HepG2 (cell line): ENCODE measurements around the gene EFCAB8. TPM values are rescaled to one million over a fixed set of nuclear protein-coding genes. Genes with fewer than 3 reads are reported as not detected.

Experiments
- ATAC-seq: fragments of 200-7000 bp; cut with Tn5 transposase; 3 replicates; pipeline ENCODE4 v1.9.1; 2020; ENCODE audit warnings: mild to moderate bottlenecking, moderate library complexity
- BruUV-seq: library from RNA; stranded (reverse); fragments of 400-500 nt; replicated peaks from 2 replicates; lab custom pipeline; 2021; lab: Mats Ljungman, UMichigan
- CTCF ChIA-PET: fragments of 300-600 bp; formaldehyde crosslinking; extraction: SDS; loops from one replicate; lab custom pipeline; 2021; ENCODE audit warnings: low total read pairs, inconsistent platforms, low intra/inter-chr PET ratio; lab: Yijun Ruan, JAX
- POLR2A ChIA-PET: fragments of 350-600 bp; sonication (Branson Sonifier 250); formaldehyde crosslinking; loops from one replicate; lab custom pipeline; 2020; ENCODE audit warnings: antibody characterized with exemption, inconsistent platforms; lab: Yijun Ruan, JAX
- DNase-seq: peaks from one replicate; pipeline ENCODE4 v3.0.0-alpha.2; 2015; ENCODE audit warnings: low spot score
- FAIRE-seq: peaks from 3 replicates; lab custom pipeline; 2011; peaks lifted over from hg19 to GRCh38; lab: Jason Lieb, UNC
- H2AFZ ChIP-seq: one replicate; pipeline ENCODE4 v1.6.1; 2011; ENCODE audit warnings: low read length, inconsistent platforms
- H3K27ac ChIP-seq: fragments of 300-600 bp; 3 replicates; pipeline ENCODE4 v1.8.0; 2011; ENCODE audit warnings: mixed run types, mild to moderate bottlenecking, mixed read lengths, low read length, inconsistent platforms; ENCODE audit not compliant: insufficient read depth; ENCODE audit errors: extremely low read length
- H3K27me3 ChIP-seq, 2 experiments: fragments of 200-600 bp in 1 of 2; 2 replicates in 1 of 2; 3 replicates in 1 of 2; pipeline versions ENCODE4 v1.6.0 to v1.8.0; 2011; ENCODE audit warnings: low read length in 2 of 2, mild to moderate bottlenecking in 2 of 2, moderate library complexity in 2 of 2, inconsistent platforms in 1 of 2; ENCODE audit not compliant: insufficient read depth in 2 of 2, control insufficient read depth in 1 of 2
- H3K36me3 ChIP-seq, 2 experiments: fragments of 200-600 bp in 1 of 2; replicated peaks in 1 of 2; 2 replicates in 1 of 2; 3 replicates in 1 of 2; pipeline versions ENCODE4 v1.5.1 to v1.8.0; 2011; ENCODE audit warnings: low read length in 2 of 2, inconsistent platforms in 1 of 2; ENCODE audit not compliant: insufficient read depth in 2 of 2, control insufficient read depth in 1 of 2
- H3K4me1 ChIP-seq: 2 replicates; pipeline ENCODE4 v1.5.1; 2012; ENCODE audit warnings: low read length, inconsistent platforms; ENCODE audit not compliant: insufficient read depth
- H3K4me2 ChIP-seq: 2 replicates; pipeline ENCODE4 v1.6.0; 2011; ENCODE audit warnings: low read depth, low read length, inconsistent platforms
- H3K4me3 ChIP-seq, 3 experiments: fragments of 200-600 bp in 1 of 3; sonication (generic), shearing (Covaris generic) in 1 of 3; replicated peaks in 1 of 3; 2 replicates each; pipeline ENCODE4 v1.5.1; 2011 to 2016; ENCODE audit warnings: low read length in 3 of 3, inconsistent platforms in 2 of 3, low read depth in 2 of 3, mild to moderate bottlenecking in 2 of 3, control low read depth in 1 of 3, mixed read lengths in 1 of 3; ENCODE audit not compliant: insufficient read depth in 1 of 3
- H3K79me2 ChIP-seq: one replicate; pipeline ENCODE4 v1.6.1; 2011; ENCODE audit warnings: low read length, inconsistent platforms; ENCODE audit not compliant: insufficient read depth
- H3K9ac ChIP-seq: 2 replicates; pipeline ENCODE4 v1.6.0; 2011; ENCODE audit warnings: mild to moderate bottlenecking, low read depth, low read length, inconsistent platforms; ENCODE audit not compliant: insufficient read depth
- H3K9me3 ChIP-seq: 2 replicates; pipeline ENCODE4 v1.5.1; 2012; ENCODE audit warnings: mild to moderate bottlenecking, low read length
- H4K20me1 ChIP-seq: 2 replicates; pipeline ENCODE4 v1.6.0; 2011; ENCODE audit warnings: inconsistent platforms, mild to moderate bottlenecking, low read length, moderate library complexity; ENCODE audit not compliant: insufficient read depth
- CSRNP2 ChIP-seq: sonication (generic); formaldehyde crosslinking; conservative IDR thresholded peaks from 2 replicates; pipeline ENCODE4 v1.8.0; 2022; ENCODE audit warnings: low read depth, missing genetic modification reagents
- HMG20B ChIP-seq: conservative IDR thresholded peaks from 2 replicates; pipeline ENCODE4 v1.6.1; 2016; ENCODE audit warnings: missing genetic modification reagents, missing compliant biosample characterization
- KDM4B ChIP-seq: sonication (generic); formaldehyde crosslinking; IDR thresholded peaks from 2 replicates; pipeline ENCODE4 v1.4.0; 2020; ENCODE audit warnings: missing genetic modification reagents
- XRCC5 ChIP-seq: fragments of 200-400 bp; formaldehyde crosslinking; optimal IDR thresholded peaks from 2 replicates; pipeline ENCODE3; 2017; ENCODE audit warnings: mild to moderate bottlenecking, low read length
- ZFYVE20 ChIP-seq: sonication (generic); formaldehyde crosslinking; IDR thresholded peaks from 2 replicates; pipeline ENCODE4 v1.8.0; 2023; ENCODE audit warnings: low read depth, mild to moderate bottlenecking, moderate library complexity, missing genetic modification reagents, borderline replicate concordance
- ZNF552 ChIP-seq: sonication (generic); formaldehyde crosslinking; IDR thresholded peaks from 2 replicates; pipeline ENCODE4 v1.9.0; 2022; ENCODE audit warnings: missing genetic modification reagents, mild to moderate bottlenecking, borderline replicate concordance
- ZNF687 ChIP-seq: sonication (generic); formaldehyde crosslinking; IDR thresholded peaks from 2 replicates; pipeline ENCODE4 v1.5.1; 2020; ENCODE audit warnings: mild to moderate bottlenecking, missing genetic modification reagents, moderate library complexity
- WGBS: methylation state at CpG from one replicate; pipeline ENCODE4 v1.1.6; 2017; ENCODE audit warnings: low lambda C conversion rate; 5-methylcytosine and 5-hydroxymethylcytosine counted together
- in situ Hi-C: cut with HindIII; loops from 2 replicates; pipeline ENCODE4 v1.10.0; 2017; ENCODE audit warnings: low pct_unique_long_range_greater_than_20kb; ENCODE audit not compliant: extremely low pct_ligation_motif_present
- intact Hi-C: fragments of 100-400 bp; cut with micrococcal nuclease; formaldehyde crosslinking; loops from one replicate; pipeline ENCODE4 v1.10.0; 2022; ENCODE audit not compliant: unreplicated experiment
- polyA plus RNA-seq, 8 experiments: library from polyadenylated mRNA; depleted of rRNA in 3 of 8; stranded (reverse) in 7 of 8; unstranded in 1 of 8; fragments of >200 nt; fragmentation: Illumina TruSeq in 4 of 8; extraction: Trizol in 4 of 8; gene quantifications; 2 replicates each; pipeline versions ENCODE4 v1.2.1 to v1.2.3, GENCODE V29; 2011 to 2016; ENCODE audit warnings: low read depth in 4 of 8, missing spikeins in 1 of 8, mixed read lengths in 1 of 8; ENCODE audit not compliant: insufficient read depth in 1 of 8
- total RNA-seq, 5 experiments: library from RNA; depleted of rRNA; stranded (reverse); fragments of >200 nt; fragmentation: Illumina TruSeq; extraction: Trizol; gene quantifications; 2 replicates each; pipeline ENCODE4 v1.2.3, GENCODE V29; 2016; ENCODE audit warnings: low read depth in 1 of 5

EFCAB8 gene
- total and polyA plus RNA-seq, 2 of the 13 experiments (the other 11 are each of a cell fraction or from before 2014, with no cell fraction given): 0.15 to 0.22 TPM

- no peak for TF ChIP-seq ZFYVE20 (CRISPR knock-in tag)
- TF ChIP-seq KDM4B: no peak
Measured at GRCh38 chr20:32924781-32925180, 66.1 kb downstream of the EFCAB8 start (continued).

- POLR2A ChIA-PET: no interaction called here
- Histone ChIP-seq H3K9me3 (no peaks in the 10 kb centered on the region), H3K4me1 (no peaks in the 10 kb centered on the region), H3K36me3 (no peaks in the 10 kb centered on the region), H3K4me2 (no peak overlapping the region), H3K79me2 (no peaks in the 10 kb centered on the region), H3K9ac (no peak overlapping the region), H2AFZ (no peak overlapping the region), H4K20me1 (no peaks in the 10 kb centered on the region), H3K27me3 (peaks cover 0 to 17% of the 10 kb centered on the region in 2 experiments; a peak in 3 of 5 replicates), H3K27ac (no peak overlapping the region), H3K4me3 (no peak overlapping the region)
- in situ Hi-C loops: no loop called here
- intact Hi-C loops: no loop called here
- no peak for DNase-seq
- WGBS: 35% methylated on average over 16 of the region's 17 CpGs
- no peak for FAIRE-seq
- no TSS peak for BruUV-seq
- ATAC-seq: peak; percentile 54
- CTCF ChIA-PET: no interaction called here
- TF ChIP-seq CSRNP2 (no peak), ZNF687 (peak; percentile 11; the same call in 1 of the 2 replicates), ZNF552 (CRISPR knock-in tag) (no peak), HMG20B (CRISPR knock-in tag) (no peak), XRCC5 (no peak)
Measured at GRCh38 chr20:32925481-32926196, 66.9 kb downstream of the EFCAB8 start.
